ENCODE results near the gene RBPJ.

Gene RBPJ

DNA sequence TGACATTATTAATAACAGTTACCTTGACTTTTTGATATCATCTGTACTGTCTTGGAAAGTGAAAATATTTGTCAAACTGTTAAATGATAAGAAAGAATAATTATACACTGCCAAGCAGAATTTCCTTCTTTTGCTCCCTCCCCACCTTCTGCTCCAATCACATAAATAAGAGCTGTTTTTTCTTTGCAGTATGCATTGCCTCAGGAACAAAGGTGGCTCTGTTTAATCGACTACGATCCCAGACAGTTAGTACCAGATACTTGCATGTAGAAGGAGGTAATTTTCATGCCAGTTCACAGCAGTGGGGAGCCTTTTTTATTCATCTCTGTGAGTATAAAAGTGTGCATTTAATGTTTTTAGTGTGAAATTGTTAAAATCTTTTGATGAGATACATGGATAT, 103.3 kb downstream of the RBPJ start:
- DNase-seq: no peak

DNA sequence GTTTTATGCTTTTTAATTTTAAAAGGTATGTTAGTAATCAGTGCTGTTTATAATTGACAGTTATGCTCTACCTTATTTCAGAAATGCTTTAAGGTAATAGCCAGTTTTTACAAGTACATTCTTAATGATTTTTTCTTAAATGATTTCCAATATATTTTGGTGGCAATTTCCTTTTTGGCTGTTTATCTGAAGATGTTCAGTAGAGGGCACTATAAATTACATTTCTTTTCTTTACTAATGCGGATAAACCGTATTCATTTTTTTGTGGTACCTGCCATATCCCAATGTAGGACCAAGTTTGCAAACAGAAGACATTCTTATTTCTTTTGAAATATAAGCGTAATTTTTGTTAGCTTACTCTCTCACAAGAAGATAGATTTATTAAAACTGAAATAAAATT, 104.0 kb downstream of the RBPJ start:
- no peak for DNase-seq

DNA sequence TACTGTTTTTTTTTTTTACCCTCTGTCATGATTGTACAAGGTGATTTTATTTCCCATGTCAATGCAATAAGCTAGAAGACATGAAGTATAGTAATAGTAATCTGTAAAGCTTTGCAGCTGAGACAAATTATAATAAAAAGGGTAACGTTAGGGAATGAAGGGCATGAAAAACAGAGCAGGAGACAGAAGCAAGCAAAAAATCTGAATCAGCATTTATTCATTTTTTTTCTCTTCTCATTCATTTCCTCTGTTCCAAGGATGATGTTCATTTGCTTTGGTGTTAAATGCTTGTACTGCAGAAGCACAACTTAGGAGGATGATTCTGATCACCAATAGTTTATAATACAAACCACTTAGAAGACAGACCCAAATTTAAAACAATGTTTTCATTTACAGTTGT, 105.1 kb downstream of the RBPJ start:
- no peak for DNase-seq

DNA sequence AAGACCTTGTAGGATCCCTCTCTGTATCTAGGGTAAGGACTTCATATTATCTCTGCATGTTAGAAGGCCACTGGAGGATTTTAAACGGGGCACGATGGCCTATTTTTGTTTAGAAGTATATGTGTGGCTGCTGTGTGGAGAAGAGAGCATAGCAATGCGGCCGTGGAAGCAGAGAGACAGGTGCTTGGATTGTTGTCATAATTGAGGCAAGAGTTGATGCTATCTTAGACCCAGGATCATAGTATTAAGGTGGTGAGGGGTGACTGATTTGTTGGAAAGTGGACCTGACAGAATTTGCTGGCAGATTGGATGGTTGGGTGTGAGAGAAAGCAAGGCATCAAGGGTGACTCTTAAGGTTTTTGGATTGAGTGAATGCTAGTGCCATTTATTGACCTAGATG, 106.1 kb downstream of the RBPJ start:
- no peak for DNase-seq

DNA sequence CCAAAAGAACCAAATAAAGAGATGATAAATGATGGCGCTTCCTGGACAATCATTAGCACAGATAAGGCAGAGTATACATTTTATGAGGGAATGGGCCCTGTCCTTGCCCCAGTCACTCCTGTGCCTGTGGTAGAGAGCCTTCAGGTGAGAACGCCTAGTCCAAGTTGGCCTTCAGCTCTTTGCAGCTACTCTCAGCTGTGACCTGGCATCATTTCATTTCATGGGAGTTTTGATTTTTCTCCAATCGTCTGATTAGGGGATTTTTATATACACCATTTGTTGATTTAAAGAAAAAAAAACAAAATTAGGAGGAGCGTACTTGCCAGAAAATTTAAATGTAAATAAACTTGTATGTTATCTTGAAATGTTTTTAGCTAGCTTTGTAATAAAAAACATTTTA, 109.1 kb downstream of the RBPJ start:
- no peak for DNase-seq

DNA sequence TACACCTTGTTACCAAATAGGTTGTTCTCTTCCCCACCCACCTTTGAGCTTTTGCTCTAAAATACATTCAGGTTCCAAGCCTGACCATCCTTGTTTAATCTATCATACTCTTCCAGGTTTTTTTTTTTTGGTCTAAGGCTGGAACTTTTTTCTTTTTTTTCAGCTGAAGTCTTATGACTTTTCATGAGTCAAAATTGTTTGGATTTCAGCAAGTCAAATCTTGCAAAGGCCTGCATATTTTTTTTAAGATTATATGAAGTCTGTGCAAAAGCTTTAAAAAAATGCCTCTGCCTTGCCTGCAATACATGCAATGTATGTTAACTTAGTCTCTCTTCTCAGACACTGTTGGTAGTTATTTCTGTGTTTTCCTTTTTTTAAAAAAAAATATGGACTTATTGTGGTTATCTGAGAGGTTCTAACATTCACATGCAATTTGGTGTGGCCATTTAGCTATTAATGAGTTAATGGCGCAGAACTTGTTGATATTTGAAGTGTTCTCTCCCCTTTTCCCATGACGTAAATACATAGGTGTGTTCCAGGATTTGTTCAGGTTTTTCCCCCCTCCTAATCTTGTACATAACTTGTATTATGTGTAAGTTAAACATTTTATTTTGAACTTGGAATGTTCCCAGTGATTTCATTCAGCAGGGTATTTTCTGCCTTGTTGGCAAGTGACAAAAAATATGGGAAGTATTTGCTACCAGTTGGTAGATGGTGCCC, 110.8 kb downstream of the RBPJ start:
- no peak for DNase-seq

DNA sequence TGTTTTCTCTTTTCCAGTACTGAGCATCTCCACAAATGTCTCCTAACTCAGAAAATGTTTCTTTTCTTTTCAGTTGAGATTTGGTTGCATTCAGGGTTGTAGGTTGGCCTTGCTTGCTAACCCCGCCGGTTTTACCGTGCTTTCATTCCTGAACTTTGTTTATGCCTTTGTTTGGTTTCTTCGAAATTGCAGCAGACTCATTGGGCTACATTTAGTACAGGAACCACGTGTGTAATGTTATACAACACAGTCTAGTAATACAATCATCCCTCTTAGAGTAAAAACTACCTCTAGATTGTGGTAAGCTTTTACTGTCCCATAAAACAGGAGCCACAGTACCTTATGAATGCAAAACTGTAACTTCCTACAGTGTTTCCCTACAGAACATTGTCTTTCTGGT, 111.6 kb downstream of the RBPJ start:
- DNase-seq: no peak

DNA sequence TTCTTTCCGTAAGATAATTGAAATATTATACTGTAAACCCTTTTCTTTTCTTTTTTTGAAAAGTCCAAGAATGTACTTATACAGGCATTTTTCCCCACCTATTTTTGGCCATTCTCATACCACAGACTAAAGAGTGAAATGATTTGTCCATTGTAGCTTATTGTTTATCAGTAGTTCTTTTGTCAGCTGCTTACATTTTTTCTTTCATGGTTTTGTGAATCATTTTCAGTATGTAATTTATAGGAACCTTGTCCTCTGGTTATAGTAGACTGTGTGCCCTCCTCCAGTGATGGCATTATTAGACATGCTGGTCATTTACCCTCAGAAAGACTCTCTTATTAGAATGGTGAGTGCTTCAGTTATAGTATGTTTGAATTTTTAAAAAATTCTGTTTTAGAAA, 112.7 kb downstream of the RBPJ start:
- DNase-seq: no peak

DNA sequence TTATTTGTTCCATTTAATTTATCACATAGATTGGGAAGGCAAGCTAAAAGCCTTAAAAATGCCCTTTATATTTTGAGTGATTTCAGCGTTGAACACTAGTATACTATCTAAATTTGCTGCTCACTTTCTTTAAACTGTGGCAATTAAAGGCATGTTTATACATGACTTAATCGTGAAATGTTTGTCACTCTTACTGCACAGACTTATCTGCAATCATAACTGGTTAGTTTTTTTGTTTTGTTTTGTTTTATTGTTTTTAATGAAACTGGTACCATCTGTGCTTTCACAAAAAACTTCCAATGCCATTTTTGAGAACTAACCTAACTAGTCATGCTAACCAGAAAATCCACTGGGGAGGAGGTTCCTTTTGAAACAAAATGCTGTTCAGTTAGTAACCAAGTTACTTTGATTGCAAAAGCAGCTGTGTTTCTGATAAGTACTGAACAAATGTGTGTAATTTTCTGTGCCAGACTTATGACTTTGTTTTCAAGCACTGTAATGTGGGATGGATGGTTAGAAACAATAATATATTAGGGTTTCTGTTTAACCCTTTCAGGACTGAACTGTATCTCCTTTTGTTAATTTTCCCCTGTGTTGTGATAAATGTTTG, 113.3 kb downstream of the RBPJ start:
- DNase-seq: no peak

DNA sequence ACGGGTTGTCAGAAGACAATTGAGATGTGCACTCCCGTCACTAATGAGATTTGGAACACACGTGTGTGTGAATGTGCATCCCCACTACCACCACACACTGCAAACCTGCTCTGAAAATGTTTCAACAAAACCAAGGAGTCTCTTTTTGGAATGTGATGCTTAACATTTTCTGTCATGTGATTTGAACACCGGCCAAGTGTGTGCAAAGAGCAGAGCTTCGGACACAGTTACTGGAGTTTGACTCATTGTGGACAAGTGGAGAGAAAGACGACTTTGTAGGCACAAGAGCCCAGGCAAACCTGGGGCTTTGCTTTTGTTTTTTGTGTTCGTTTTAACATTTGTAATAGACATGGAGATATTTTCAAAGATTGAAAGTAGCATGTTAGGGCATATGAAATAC, 120.3 kb downstream of the RBPJ start:
- DNase-seq: no peak

DNA sequence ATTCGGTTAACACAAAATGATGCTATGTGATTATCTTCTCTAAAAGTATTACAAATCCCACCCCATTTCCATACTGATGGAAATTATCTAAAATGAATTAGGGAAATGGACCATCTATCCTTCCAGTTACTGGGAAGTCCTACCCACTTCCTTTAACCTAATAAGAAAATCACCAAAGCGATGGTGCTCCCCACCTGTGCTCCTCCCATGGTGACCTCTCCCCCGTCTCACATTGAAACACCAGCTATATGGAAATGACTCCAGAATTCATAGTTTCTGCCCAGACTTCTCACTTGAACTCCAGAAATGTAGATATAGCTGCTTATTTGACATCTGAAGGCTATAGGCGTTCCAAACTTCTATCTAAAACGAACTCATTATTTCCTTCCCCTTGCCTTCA, 121.0 kb downstream of the RBPJ start:
- DNase-seq: no peak

DNA sequence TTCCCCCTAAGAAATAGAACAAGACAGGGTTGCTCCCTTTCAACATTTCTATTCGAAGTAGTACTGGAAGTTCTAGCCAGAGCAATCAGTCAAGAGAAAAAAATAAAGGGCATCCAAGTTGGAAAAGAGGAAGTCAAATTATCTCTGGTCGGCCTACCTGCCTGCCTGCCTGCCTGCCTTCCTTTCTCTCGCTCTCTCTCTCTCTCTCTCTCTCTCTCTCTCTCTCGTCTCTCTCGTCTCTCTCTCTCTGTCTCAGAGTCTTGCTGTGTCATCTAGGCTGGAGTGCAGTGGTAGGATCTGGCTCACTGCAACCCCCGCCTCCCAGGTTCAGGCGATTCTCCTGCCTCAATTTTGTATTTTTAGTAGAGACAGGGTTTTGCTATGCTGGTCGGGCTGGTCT, 126.6 kb downstream of the RBPJ start:
- no peak for DNase-seq

DNA sequence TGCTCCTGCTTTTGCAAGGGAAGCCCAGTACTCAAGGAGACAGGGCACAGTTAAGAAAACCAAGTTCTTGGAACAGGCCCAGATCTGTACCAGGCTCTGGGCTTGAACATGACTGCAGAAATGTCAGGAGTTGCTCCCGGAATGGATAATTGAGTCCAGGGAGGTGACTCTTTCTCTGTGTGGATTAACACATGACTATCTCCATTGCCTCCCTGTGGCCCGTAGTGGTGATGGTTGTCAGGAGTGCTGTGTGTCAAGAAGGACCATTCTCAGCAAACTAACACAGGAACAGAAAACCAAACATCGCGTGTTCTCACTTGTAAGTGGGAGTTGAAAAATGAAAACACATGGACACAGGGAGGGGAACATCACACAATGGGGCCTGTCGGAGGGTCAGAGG, 129.6 kb downstream of the RBPJ start:
- no peak for DNase-seq

DNA sequence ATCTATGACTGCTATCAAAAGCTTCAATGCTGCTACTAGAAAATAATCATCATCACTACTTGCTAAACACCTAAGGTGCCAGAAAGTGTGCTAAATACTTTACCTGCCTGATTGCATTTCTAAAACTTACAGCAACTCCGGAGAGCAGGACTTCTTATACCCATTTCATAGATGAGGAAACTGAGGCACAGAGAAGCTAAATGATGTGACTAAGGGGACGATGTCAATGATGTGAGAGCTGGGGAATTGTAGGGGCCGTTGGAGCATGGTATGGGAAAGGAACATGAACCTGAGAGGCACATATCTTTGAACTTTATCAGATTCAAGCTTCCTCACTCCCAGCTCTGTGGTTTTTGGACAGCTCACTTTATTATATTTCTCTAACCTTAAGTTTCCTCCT, 130.8 kb downstream of the RBPJ start:
- DNase-seq: no peak

DNA sequence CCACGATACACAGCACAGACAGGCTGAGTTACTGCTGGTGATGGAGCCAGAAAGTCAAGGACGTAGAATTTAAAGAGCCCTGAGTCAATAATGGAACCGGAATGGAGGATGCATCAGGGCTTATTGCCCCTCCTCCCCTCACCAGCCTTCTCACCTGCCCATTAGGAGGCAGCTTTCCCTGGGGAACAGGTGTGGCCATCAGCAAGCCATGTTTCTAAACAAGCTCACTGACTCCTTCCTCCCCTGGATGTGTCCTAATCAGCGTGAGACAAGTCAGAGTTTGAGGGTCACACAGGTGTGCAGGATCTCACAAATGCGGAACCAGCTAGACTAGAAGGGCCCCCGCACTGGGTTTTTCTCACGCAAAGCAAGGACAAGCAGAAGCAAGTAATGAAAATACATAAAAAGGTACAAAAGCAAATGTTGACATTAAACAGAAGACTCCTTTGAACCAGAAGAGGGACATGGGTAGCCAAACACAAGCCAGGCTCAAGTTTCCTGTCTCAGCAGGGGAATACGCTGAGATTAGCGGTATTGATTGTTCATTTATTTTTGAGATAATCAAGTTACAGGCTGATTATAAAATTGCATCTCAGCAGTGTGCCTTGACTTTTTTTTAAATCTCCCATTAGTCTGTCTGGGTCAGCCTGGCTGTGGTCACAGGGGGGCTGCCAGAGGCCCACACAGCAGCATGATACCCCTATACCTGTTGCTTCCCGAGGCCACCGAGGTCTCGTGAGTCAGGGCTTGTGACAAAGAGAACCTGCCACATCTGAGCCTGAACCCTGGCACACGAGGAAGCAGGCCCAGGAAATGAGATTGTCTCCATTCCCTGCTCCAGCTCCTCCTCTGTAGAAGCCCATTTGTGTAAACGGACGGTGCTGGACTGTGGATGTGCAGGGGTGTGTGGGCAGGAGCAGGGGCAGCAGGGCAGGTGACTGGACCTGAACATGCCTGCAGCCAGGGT, 132.0 kb downstream of the RBPJ start:
- DNase-seq: no peak

DNA sequence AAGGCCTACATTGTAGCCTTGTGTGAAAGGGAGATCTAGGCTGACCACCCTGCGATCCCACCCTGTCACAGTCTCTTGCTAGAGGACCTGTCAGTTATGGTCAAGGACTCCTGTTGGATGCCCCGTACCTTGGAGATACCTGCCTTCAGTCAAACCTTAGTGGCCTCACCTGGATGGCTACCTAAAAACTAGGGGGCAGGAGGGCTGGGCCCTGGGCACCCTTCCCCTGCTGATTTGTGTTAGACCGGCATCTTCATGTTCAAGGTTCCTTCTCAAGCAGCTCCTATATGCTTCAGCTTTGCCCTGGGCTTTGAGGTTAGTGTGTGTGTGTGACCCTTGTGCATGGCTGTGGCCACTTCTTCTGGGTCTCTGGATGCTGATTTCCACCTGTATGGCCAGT, 134.1 kb downstream of the RBPJ start:
- no peak for DNase-seq

DNA sequence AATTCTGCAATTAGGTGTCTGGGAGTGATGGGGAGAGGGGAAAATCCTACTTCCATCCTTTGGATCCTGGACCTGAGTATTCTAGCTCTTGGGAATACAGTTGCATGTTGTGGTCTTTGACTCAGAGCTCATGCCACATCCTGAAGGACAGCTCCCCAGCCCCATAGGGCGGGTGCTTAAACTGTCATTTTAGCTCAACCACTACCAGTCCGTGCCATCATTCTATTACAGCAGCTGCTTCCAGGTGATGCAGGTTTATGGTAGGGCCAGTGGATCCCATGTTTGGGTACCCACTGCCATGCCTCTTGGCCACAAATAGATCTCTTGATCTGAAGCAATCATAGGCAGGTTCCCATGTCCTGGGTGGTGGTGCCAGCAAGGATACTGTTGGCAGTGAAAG, 134.8 kb downstream of the RBPJ start:
- no peak for DNase-seq

DNA sequence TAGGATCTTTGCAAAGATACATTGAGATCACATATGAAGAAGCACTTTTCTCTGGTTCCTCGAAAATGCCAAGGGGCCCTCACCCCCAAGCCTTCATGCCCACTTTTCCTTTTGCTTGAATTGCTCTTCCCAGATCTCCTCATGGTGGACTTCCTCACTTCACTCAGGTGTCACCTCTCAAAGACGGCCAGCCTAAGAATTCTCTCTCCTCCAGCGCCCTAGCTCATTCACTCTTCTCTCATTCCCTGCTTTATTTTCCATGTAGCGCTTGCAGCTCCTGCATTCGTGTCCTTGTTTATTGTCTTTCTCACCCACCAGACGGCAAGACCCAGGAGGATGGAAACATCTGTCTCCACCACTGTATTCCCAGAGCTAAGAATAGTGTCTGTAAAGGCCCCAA, 136.6 kb downstream of the RBPJ start:
- no peak for DNase-seq

DNA sequence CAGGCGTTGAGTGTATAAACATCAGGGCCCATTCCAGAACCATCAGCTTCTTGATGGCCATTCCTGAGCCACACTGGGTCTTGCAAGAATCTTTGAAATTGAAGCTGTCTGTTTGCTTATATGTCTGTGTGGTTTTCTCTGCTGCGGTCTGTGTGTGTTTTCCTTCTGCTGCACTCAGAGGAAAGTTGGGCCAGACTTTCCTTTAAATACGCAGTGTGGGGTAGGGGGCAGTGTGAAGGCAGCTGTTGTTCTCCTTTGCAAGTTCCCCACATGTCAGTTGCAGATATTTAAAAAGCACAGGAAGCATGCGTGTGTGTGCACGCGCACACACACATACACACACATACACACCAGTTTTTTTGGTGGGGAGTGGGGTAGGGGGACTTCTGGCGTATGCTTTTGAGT, 137.3 kb downstream of the RBPJ start:
- DNase-seq: no peak

DNA sequence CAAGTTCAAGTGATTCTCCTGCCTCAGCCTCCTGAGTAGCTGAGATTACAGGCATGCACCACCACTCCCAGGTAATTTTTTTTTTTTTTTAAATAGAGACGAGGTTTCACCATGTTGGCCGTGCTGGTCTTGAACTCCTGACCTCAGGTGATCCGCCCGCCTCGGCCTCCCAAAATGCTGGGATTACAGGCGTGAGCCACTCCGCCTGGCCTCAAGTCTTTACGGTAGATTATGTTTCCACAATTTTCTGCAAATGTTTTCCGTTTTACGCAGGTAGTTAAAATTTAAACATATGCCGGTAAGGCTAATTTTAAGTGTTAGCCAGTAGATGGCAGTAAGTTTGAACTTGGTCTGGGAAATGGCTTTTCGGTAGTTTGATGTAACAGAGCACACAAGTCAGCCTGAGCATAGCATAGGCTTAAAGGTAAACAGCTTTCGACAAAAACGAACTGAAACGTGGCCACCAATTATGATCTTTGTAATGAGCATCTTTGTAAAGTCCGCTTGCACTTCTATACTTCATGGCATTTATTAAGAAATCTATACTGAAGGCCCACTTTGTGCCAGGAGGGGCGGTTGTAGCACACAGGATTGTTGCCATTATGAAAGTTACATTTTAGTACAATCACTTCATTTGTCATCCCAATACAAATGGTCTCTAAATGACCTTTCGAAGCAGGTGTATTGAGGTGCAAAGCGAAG, 138.4 kb downstream of the RBPJ start:
- no peak for DNase-seq

DNA sequence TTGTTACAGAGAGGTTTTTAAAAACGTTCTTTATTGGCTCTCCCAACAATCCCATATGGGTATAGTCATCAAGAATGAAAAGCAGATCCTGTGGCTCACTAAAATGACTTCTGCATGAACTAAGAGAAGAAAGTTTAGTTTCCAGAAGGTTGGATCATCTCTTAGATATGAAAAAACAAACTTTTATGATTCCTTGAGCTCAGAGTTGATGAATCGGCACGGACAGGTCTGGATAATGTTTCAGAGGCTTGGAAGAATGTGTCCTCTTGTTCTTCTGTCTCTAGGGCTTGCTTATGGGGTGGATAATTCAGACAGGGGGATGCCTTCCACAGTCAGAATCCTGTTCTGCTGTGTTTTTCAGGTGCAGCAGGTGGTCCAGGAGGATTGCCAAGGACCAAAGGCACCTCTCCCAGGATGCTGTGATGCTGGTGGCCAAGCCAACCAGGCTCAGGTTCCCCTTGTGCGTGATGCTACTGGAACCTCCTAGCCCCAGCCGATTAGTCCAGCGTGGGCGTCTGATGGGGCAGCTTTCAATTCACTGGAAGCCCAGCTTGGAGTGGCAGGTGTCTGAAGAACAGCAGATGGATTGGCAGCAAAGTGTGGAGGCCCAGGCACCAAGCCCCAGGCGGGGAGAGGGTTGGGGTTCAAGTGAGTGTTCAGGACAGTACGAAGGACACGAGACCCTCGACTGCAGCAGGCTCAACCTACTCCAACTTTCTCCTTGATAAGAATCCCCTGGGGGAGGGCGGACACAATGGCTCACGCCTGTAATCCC, 139.1 kb downstream of the RBPJ start:
- no peak for DNase-seq

DNA sequence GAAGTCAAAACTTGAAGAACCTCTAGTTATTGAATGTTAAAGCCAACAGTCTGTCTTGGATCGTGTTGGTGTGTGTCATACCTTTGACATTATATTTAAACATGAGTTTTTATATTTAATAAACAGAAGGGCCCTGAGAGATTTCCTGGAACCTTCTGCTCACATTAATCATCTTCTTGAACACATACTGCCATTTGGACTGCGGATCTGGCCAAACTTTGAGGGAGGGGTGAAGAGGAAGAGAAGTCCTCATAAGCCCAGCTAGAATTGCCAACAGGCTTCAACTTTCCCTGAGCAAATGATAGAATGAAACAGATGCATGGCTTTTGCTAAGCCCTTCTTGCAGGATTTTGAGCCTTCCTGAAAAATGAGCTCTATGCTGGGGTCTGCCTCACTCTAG, 142.1 kb downstream of the RBPJ start:
- no peak for DNase-seq

DNA sequence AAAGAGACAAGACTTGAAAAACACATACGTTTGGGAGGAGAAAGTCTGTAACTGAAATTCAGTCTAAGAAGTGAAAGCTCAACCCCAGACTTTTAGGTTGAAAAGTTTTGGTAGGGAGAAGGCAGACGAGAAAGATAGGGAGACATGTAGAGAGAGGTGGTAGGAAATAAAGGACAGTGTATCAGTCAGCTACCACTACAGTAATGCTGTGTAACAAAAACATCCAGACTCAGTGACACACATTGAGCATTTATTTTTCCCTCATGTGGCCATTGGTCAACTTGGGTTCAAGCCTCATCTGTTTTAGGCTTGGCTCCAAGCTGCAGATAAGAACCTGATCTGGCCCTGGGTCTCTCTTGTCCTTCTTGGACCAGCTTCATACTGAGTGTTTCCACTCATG, 142.6 kb downstream of the RBPJ start:
- DNase-seq: no peak
